ENCODE results near the gene DENND1A.

- TF ChIP-seq RAD21 (IDR thresholded peaks at IDR 0.05) (no peak), CTCF (IDR thresholded peaks at IDR 0.05; ENCODE audit: low read depth, low read length, missing input control) (no peak), EGR1 (IDR thresholded peaks at IDR 0.05; ENCODE audit: low read depth in 2 of 2) (no peak), REST (IDR thresholded peaks at IDR 0.05) (no peak), RXRA (IDR thresholded peaks at IDR 0.05) (no peak), FOXA2 (IDR thresholded peaks at IDR 0.05) (no peak), ATF3 (IDR thresholded peaks at IDR 0.05) (no peak), YY1 (IDR thresholded peaks at IDR 0.05) (no peak), SP1 (IDR thresholded peaks at IDR 0.05) (no peak), TAF1 (conservative IDR thresholded peaks at IDR 0.05) (no peak), JUND (IDR thresholded peaks at IDR 0.05) (no peak), HNF4G (IDR thresholded peaks at IDR 0.05) (no peak), FOXA1 (IDR thresholded peaks at IDR 0.05) (no peak)
Observed at GRCh38 chr9:123796618-123797484, 133.1 kb downstream of the DENND1A start.
